Stimulated activated CD8-positive, alpha-beta memory T cell treated with anti-CD3 and anti-CD28 coated beads, Interleukin-15, amount 100 ng/mL, for 4 hours (primary cell): Measurements from ENCODE around the gene SYNE2.
"Not testable (repeated sequence)": the region's sequence is repeated elsewhere in the genome, so short reads cannot be mapped to it uniquely, and the experiment has no call there.

Experiments used
- DNase-seq, 2 donors: peaks; one replicate each; pipeline ENCODE4 v3.0.0-alpha.2; 2020; ENCODE audit warnings: low read depth in 2 of 2

The SYNE2 gene

GRCh38 chr14:64125270-64125669, 272.5 kb downstream of the SYNE2 start:
- DNase-seq: no peak

GRCh38 chr14:64126548-64126947, 273.7 kb downstream of the SYNE2 start:
- no peak for DNase-seq

GRCh38 chr14:64137657-64138290, 285.0 kb downstream of the SYNE2 start:
- no peak for DNase-seq

- no peak for DNase-seq
These were observed 294.5 kb downstream of the SYNE2 start for GRCh38 chr14:64147126-64147790.

GRCh38 chr14:64149921-64150320, 297.1 kb downstream of the SYNE2 start:
- no peak for DNase-seq

- DNase-seq: no peak
These were observed 305.8 kb downstream of the SYNE2 start for GRCh38 chr14:64158608-64159007.

GRCh38 chr14:64159588-64159987, 306.8 kb downstream of the SYNE2 start:
- DNase-seq: no peak

- DNase-seq: no peak
These were observed 317.4 kb downstream of the SYNE2 start for GRCh38 chr14:64170181-64170580.

GRCh38 chr14:64174922-64175782, 322.3 kb downstream of the SYNE2 start:
- DNase-seq: no peak

- no peak for DNase-seq
These were observed 323.5 kb downstream of the SYNE2 start for GRCh38 chr14:64176330-64176729.

- no peak for DNase-seq
These were observed 326.0 kb downstream of the SYNE2 start for GRCh38 chr14:64178814-64179213.

- not testable (repeated sequence) for DNase-seq
These were observed 330.1 kb downstream of the SYNE2 start for GRCh38 chr14:64182908-64183307.

- no peak for DNase-seq
These were observed 331.4 kb downstream of the SYNE2 start for GRCh38 chr14:64184103-64184729.

- no peak for DNase-seq
These were observed 332.4 kb downstream of the SYNE2 start for GRCh38 chr14:64185184-64185583.

- DNase-seq: no peak
These were observed 333.7 kb downstream of the SYNE2 start for GRCh38 chr14:64186231-64187129.

- no peak for DNase-seq
These were observed 334.5 kb downstream of the SYNE2 start for GRCh38 chr14:64187331-64187730.

- no peak for DNase-seq
These were observed 338.2 kb downstream of the SYNE2 start for GRCh38 chr14:64190974-64191502.

GRCh38 chr14:64191756-64192155, 339.0 kb downstream of the SYNE2 start:
- DNase-seq: no peak

GRCh38 chr14:64193821-64194220, 341.0 kb downstream of the SYNE2 start:
- DNase-seq: no peak

- DNase-seq: no peak
These were observed 341.6 kb downstream of the SYNE2 start for GRCh38 chr14:64194404-64194803.

- DNase-seq: no peak
These were observed 342.4 kb downstream of the SYNE2 start for GRCh38 chr14:64195199-64195598.
